HepG2 (cell line): ENCODE data around the gene UBXN6. TPM values are rescaled to one million over a fixed set of nuclear protein-coding genes. Genes with fewer than 3 reads are reported as not detected.
A peak's percentile ranks its signal among the peaks of the same experiment; 100 is the strongest.

Source experiments
- ATAC-seq: fragments of 200-7000 bp; cut with Tn5 transposase; 3 replicates; pipeline ENCODE4 v1.9.1; 2020; ENCODE audit warnings: mild to moderate bottlenecking, moderate library complexity
- BruUV-seq: library from RNA; stranded (reverse); fragments of 400-500 nt; replicated peaks from 2 replicates; lab custom pipeline; 2021; lab: Mats Ljungman, UMichigan
- CTCF ChIA-PET: fragments of 300-600 bp; formaldehyde crosslinking; extraction: SDS; loops from one replicate; lab custom pipeline; 2021; ENCODE audit warnings: low total read pairs, inconsistent platforms, low intra/inter-chr PET ratio; lab: Yijun Ruan, JAX
- POLR2A ChIA-PET: fragments of 350-600 bp; sonication (Branson Sonifier 250); formaldehyde crosslinking; loops from one replicate; lab custom pipeline; 2020; ENCODE audit warnings: antibody characterized with exemption, inconsistent platforms; lab: Yijun Ruan, JAX
- DNase-seq: peaks from one replicate; pipeline ENCODE4 v3.0.0-alpha.2; 2015; ENCODE audit warnings: low spot score
- FAIRE-seq: peaks from 3 replicates; lab custom pipeline; 2011; peaks lifted over from hg19 to GRCh38; lab: Jason Lieb, UNC
- H2AFZ ChIP-seq: one replicate; pipeline ENCODE4 v1.6.1; 2011; ENCODE audit warnings: low read length, inconsistent platforms
- H3K27ac ChIP-seq: fragments of 300-600 bp; 3 replicates; pipeline ENCODE4 v1.8.0; 2011; ENCODE audit warnings: mixed run types, mild to moderate bottlenecking, mixed read lengths, low read length, inconsistent platforms; ENCODE audit not compliant: insufficient read depth; ENCODE audit errors: extremely low read length
- H3K27me3 ChIP-seq, 2 experiments: fragments of 200-600 bp in 1 of 2; 2 replicates in 1 of 2; 3 replicates in 1 of 2; pipeline versions ENCODE4 v1.6.0 to v1.8.0; 2011; ENCODE audit warnings: low read length in 2 of 2, mild to moderate bottlenecking in 2 of 2, moderate library complexity in 2 of 2, inconsistent platforms in 1 of 2; ENCODE audit not compliant: insufficient read depth in 2 of 2, control insufficient read depth in 1 of 2
- H3K36me3 ChIP-seq, 2 experiments: fragments of 200-600 bp in 1 of 2; replicated peaks in 1 of 2; 2 replicates in 1 of 2; 3 replicates in 1 of 2; pipeline versions ENCODE4 v1.5.1 to v1.8.0; 2011; ENCODE audit warnings: low read length in 2 of 2, inconsistent platforms in 1 of 2; ENCODE audit not compliant: insufficient read depth in 2 of 2, control insufficient read depth in 1 of 2
- H3K4me1 ChIP-seq: 2 replicates; pipeline ENCODE4 v1.5.1; 2012; ENCODE audit warnings: low read length, inconsistent platforms; ENCODE audit not compliant: insufficient read depth
- H3K4me2 ChIP-seq: 2 replicates; pipeline ENCODE4 v1.6.0; 2011; ENCODE audit warnings: low read depth, low read length, inconsistent platforms
- H3K4me3 ChIP-seq, 3 experiments: fragments of 200-600 bp in 1 of 3; sonication (generic), shearing (Covaris generic) in 1 of 3; replicated peaks in 1 of 3; 2 replicates each; pipeline ENCODE4 v1.5.1; 2011 to 2016; ENCODE audit warnings: low read length in 3 of 3, inconsistent platforms in 2 of 3, low read depth in 2 of 3, mild to moderate bottlenecking in 2 of 3, control low read depth in 1 of 3, mixed read lengths in 1 of 3; ENCODE audit not compliant: insufficient read depth in 1 of 3
- H3K79me2 ChIP-seq: one replicate; pipeline ENCODE4 v1.6.1; 2011; ENCODE audit warnings: low read length, inconsistent platforms; ENCODE audit not compliant: insufficient read depth
- H3K9ac ChIP-seq: 2 replicates; pipeline ENCODE4 v1.6.0; 2011; ENCODE audit warnings: mild to moderate bottlenecking, low read depth, low read length, inconsistent platforms; ENCODE audit not compliant: insufficient read depth
- H3K9me3 ChIP-seq: 2 replicates; pipeline ENCODE4 v1.5.1; 2012; ENCODE audit warnings: mild to moderate bottlenecking, low read length
- H4K20me1 ChIP-seq: 2 replicates; pipeline ENCODE4 v1.6.0; 2011; ENCODE audit warnings: inconsistent platforms, mild to moderate bottlenecking, low read length, moderate library complexity; ENCODE audit not compliant: insufficient read depth
- ATM ChIP-seq: fragments of 450-650 bp; IDR thresholded peaks from 2 replicates; pipeline ENCODE4 v1.7.1; 2017; ENCODE audit warnings: mild to moderate bottlenecking, borderline replicate concordance
- ZFP91 ChIP-seq: sonication (generic); formaldehyde crosslinking; IDR thresholded peaks from 2 replicates; pipeline ENCODE4 v1.9.0; 2022; ENCODE audit warnings: missing genetic modification reagents, mild to moderate bottlenecking, borderline replicate concordance
- ZNF629 ChIP-seq: sonication (generic); formaldehyde crosslinking; conservative IDR thresholded peaks from 2 replicates; pipeline ENCODE4 v1.5.0; 2020; ENCODE audit warnings: missing genetic modification reagents
- WGBS: methylation state at CpG from one replicate; pipeline ENCODE4 v1.1.6; 2017; ENCODE audit warnings: low lambda C conversion rate; 5-methylcytosine and 5-hydroxymethylcytosine counted together
- in situ Hi-C: cut with HindIII; loops from 2 replicates; pipeline ENCODE4 v1.10.0; 2017; ENCODE audit warnings: low pct_unique_long_range_greater_than_20kb; ENCODE audit not compliant: extremely low pct_ligation_motif_present
- intact Hi-C: fragments of 100-400 bp; cut with micrococcal nuclease; formaldehyde crosslinking; loops from one replicate; pipeline ENCODE4 v1.10.0; 2022; ENCODE audit not compliant: unreplicated experiment
- polyA plus RNA-seq, 8 experiments: library from polyadenylated mRNA; depleted of rRNA in 3 of 8; stranded (reverse) in 7 of 8; unstranded in 1 of 8; fragments of >200 nt; fragmentation: Illumina TruSeq in 4 of 8; extraction: Trizol in 4 of 8; gene quantifications; 2 replicates each; pipeline versions ENCODE4 v1.2.1 to v1.2.3, GENCODE V29; 2011 to 2016; ENCODE audit warnings: low read depth in 4 of 8, missing spikeins in 1 of 8, mixed read lengths in 1 of 8; ENCODE audit not compliant: insufficient read depth in 1 of 8
- total RNA-seq, 5 experiments: library from RNA; depleted of rRNA; stranded (reverse); fragments of >200 nt; fragmentation: Illumina TruSeq; extraction: Trizol; gene quantifications; 2 replicates each; pipeline ENCODE4 v1.2.3, GENCODE V29; 2016; ENCODE audit warnings: low read depth in 1 of 5
- TF ChIP-seq, protein P1 (sequence below): sonication (generic); formaldehyde crosslinking; IDR thresholded peaks from 2 replicates; pipeline ENCODE4 v1.4.0; 2020; ENCODE audit warnings: missing genetic modification reagents
- TF ChIP-seq, protein P2 (sequence below): sonication (generic); formaldehyde crosslinking; IDR thresholded peaks from 2 replicates; pipeline ENCODE4; 2020; ENCODE audit warnings: missing genetic modification reagents, mild to moderate bottlenecking, borderline replicate concordance

The UBXN6 gene
- total and polyA plus RNA-seq, 2 of the 13 experiments (the other 11 are each of a cell fraction or from before 2014, with no cell fraction given), result 34.9 to 35.5 TPM

- TF ChIP-seq, protein P1, sequence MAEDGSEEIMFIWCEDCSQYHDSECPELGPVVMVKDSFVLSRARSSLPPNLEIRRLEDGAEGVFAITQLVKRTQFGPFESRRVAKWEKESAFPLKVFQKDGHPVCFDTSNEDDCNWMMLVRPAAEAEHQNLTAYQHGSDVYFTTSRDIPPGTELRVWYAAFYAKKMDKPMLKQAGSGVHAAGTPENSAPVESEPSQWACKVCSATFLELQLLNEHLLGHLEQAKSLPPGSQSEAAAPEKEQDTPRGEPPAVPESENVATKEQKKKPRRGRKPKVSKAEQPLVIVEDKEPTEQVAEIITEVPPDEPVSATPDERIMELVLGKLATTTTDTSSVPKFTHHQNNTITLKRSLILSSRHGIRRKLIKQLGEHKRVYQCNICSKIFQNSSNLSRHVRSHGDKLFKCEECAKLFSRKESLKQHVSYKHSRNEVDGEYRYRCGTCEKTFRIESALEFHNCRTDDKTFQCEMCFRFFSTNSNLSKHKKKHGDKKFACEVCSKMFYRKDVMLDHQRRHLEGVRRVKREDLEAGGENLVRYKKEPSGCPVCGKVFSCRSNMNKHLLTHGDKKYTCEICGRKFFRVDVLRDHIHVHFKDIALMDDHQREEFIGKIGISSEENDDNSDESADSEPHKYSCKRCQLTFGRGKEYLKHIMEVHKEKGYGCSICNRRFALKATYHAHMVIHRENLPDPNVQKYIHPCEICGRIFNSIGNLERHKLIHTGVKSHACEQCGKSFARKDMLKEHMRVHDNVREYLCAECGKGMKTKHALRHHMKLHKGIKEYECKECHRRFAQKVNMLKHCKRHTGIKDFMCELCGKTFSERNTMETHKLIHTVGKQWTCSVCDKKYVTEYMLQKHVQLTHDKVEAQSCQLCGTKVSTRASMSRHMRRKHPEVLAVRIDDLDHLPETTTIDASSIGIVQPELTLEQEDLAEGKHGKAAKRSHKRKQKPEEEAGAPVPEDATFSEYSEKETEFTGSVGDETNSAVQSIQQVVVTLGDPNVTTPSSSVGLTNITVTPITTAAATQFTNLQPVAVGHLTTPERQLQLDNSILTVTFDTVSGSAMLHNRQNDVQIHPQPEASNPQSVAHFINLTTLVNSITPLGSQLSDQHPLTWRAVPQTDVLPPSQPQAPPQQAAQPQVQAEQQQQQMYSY, result no peak
- 0 out of 2 replicates have a peak, but pooled peaks have one; percentile 10 for TF ChIP-seq ZNF629
- TF ChIP-seq ZFP91 (CRISPR knock-in tag), result no peak
- TF ChIP-seq, all 625 proteins: peak for 35
These were observed 41.3 kb downstream of the UBXN6 start (continued) for GRCh38 chr19:4416268-4416667.

DNA sequence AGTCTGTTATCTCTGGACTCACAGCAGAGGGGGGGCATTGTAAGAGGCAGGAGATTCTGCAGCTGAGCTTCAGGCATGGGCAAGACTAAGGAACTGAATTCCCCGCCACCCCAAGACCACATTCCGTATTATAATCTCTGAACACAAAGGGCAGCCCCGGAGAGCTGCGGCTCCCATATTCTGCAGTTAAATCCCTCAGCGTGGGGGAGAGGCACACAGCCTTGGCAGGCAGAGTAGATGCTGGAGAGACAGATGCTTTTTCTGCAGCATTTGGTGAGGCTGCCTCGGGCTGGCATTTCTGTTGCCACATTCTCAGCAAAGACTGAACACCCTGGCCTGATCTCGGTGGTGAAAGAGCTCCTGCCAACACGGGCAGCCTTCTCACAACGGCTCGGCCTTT is 42.2 kb downstream of the UBXN6 start:
- FAIRE-seq (no peak), ATAC-seq (peak; percentile 48; the same call in 2 of the 3 replicates), DNase-seq (no peak)
- H3K4me1 ChIP-seq, result peaks cover 38% of the 10 kb centered on the region
- H4K20me1 ChIP-seq, result no peaks in the 10 kb centered on the region
- H3K4me2 ChIP-seq, result no peak overlapping the region; the same call in 1 of the 2 replicates
- in situ Hi-C loops, result no loop called here
- H3K4me3 ChIP-seq, result no peak overlapping the region
- ChIA-PET POLR2A (interaction anchor here (1.3 to 2.2 kb wide), 8 partner anchors 9 to 103 kb away, joined by 3 to 18 read pairs (median 6); partner anchors contain the start of genes CHAF1A, HDGFL2, MPND and PLIN4), CTCF (no interaction called here)
- H3K9ac ChIP-seq, result no peak overlapping the region
- H3K9me3 ChIP-seq, result no peaks in the 10 kb centered on the region
- H3K36me3 ChIP-seq, result peaks cover 7 to 43% of the 10 kb centered on the region in 2 experiments
- intact Hi-C loops, result no loop called here
- 80% methylated on average over 1 of the region's 10 CpGs for WGBS
- H3K27me3 ChIP-seq, result no peaks in the 10 kb centered on the region
- no TSS peak for BruUV-seq
- no peak overlapping the region for H2AFZ ChIP-seq
- peaks cover 40% of the 10 kb centered on the region for H3K79me2 ChIP-seq
- TF ChIP-seq ATM, result no peak
- TF ChIP-seq, protein P2, sequence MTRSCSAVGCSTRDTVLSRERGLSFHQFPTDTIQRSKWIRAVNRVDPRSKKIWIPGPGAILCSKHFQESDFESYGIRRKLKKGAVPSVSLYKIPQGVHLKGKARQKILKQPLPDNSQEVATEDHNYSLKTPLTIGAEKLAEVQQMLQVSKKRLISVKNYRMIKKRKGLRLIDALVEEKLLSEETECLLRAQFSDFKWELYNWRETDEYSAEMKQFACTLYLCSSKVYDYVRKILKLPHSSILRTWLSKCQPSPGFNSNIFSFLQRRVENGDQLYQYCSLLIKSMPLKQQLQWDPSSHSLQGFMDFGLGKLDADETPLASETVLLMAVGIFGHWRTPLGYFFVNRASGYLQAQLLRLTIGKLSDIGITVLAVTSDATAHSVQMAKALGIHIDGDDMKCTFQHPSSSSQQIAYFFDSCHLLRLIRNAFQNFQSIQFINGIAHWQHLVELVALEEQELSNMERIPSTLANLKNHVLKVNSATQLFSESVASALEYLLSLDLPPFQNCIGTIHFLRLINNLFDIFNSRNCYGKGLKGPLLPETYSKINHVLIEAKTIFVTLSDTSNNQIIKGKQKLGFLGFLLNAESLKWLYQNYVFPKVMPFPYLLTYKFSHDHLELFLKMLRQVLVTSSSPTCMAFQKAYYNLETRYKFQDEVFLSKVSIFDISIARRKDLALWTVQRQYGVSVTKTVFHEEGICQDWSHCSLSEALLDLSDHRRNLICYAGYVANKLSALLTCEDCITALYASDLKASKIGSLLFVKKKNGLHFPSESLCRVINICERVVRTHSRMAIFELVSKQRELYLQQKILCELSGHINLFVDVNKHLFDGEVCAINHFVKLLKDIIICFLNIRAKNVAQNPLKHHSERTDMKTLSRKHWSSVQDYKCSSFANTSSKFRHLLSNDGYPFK (CRISPR knock-in tag), result 0 out of 2 replicates have a peak, but pooled peaks have one; percentile 5
- H3K27ac ChIP-seq, result peak overlapping the region; percentile 38
